WTC11 (cell line): Measurements from ENCODE around the gene PGA5. TPM values are rescaled to one million over a fixed set of nuclear protein-coding genes. Genes with fewer than 3 reads are reported as not detected.

Source experiments
- ATAC-seq: fragments of 200-7000 bp; cut with Tn5 transposase; 2 replicates; pipeline ENCODE4 v1.10.0; 2021; ENCODE audit warnings: mild to moderate bottlenecking, moderate library complexity
- CTCF ChIA-PET: fragments of 300-600 bp; sonication (Branson Sonifier 250); formaldehyde crosslinking; loops from one replicate; lab custom pipeline; 2021; ENCODE audit warnings: antibody characterized with exemption; lab: Charles Lee
- POLR2A ChIA-PET: fragments of 350-600 bp; sonication (Branson Sonifier 250); formaldehyde crosslinking; loops from one replicate; lab custom pipeline; 2021; ENCODE audit warnings: antibody characterized with exemption; lab: Charles Lee
- DNase-seq: peaks from one replicate; pipeline ENCODE4 v3.0.0; 2021; ENCODE audit warnings: low spot score
- H3K27ac Mint-ChIP-seq: 2 replicates; pipeline ENCODE4 v1.8.0; 2021; ENCODE audit warnings: mixed read lengths
- H3K27me3 Mint-ChIP-seq: 2 replicates; pipeline ENCODE4 v1.8.0; 2021; ENCODE audit warnings: low read depth, mild to moderate bottlenecking, moderate library complexity, mixed read lengths
- H3K36me3 Mint-ChIP-seq: 2 replicates; pipeline ENCODE4 v1.8.0; 2021; ENCODE audit warnings: mixed read lengths
- H3K4me1 Mint-ChIP-seq: 2 replicates; pipeline ENCODE4 v1.8.0; 2022; ENCODE audit warnings: mixed read lengths
- H3K4me3 Mint-ChIP-seq: 2 replicates; pipeline ENCODE4 v1.8.0; 2021; ENCODE audit warnings: mild to moderate bottlenecking, moderate library complexity, mixed read lengths
- H3K9me3 Mint-ChIP-seq: 2 replicates; pipeline ENCODE4 v1.8.0; 2021; ENCODE audit warnings: mixed read lengths
- ATF2 ChIP-seq: sonication (generic); formaldehyde crosslinking; IDR thresholded peaks from 2 replicates; pipeline ENCODE4 v1.8.1; 2022; ENCODE audit warnings: low read depth, missing genetic modification reagents, borderline replicate concordance
- CDX4 ChIP-seq: fragments of 250-450 bp; sonication (Bioruptor Pico); IDR thresholded peaks from 2 replicates; pipeline ENCODE4 v1.9.0; 2021; ENCODE audit warnings: moderate library complexity, mild to moderate bottlenecking, inconsistent platforms, borderline replicate concordance
- E2F5 ChIP-seq: sonication (generic); formaldehyde crosslinking; IDR thresholded peaks from 2 replicates; pipeline ENCODE4 v1.8.1; 2022; ENCODE audit warnings: mild to moderate bottlenecking, moderate library complexity, missing genetic modification reagents
- EMX1 ChIP-seq: fragments of 250-450 bp; sonication (Bioruptor Pico); IDR thresholded peaks from 2 replicates; pipeline ENCODE4 v1.8.0; 2021; ENCODE audit warnings: mild to moderate bottlenecking
- FOXJ3 ChIP-seq: sonication (generic); formaldehyde crosslinking; IDR thresholded peaks from 2 replicates; pipeline ENCODE4 v1.9.0; 2021; ENCODE audit warnings: missing genetic modification reagents, mild to moderate bottlenecking, borderline replicate concordance
- GTF2I ChIP-seq: fragments of 250-450 bp; sonication (Bioruptor Pico); conservative IDR thresholded peaks from 2 replicates; pipeline ENCODE4 v1.4.0; 2021; ENCODE audit warnings: mild to moderate bottlenecking
- MLX ChIP-seq: sonication (generic); formaldehyde crosslinking; IDR thresholded peaks from 2 replicates; pipeline ENCODE4 v1.8.1; 2023; ENCODE audit warnings: mild to moderate bottlenecking, missing genetic modification reagents, moderate library complexity
- NR3C1 ChIP-seq: sonication (generic); formaldehyde crosslinking; conservative IDR thresholded peaks from 2 replicates; pipeline ENCODE4 v1.8.1; 2023; ENCODE audit warnings: low read depth, mild to moderate bottlenecking, missing genetic modification reagents
- PRDM15 ChIP-seq: sonication (generic); formaldehyde crosslinking; IDR thresholded peaks from 2 replicates; pipeline ENCODE4 v1.8.0; 2022; ENCODE audit warnings: missing genetic modification reagents
- RORB ChIP-seq: fragments of 250-450 bp; sonication (Bioruptor Pico); IDR thresholded peaks from 2 replicates; pipeline ENCODE4 v1.9.0; 2021; ENCODE audit warnings: mild to moderate bottlenecking
- TCF7 ChIP-seq: sonication (generic); formaldehyde crosslinking; IDR thresholded peaks from 2 replicates; pipeline ENCODE4 v1.8.0; 2022; ENCODE audit warnings: mild to moderate bottlenecking, low read depth, missing genetic modification reagents, moderate library complexity
- ZNF121 ChIP-seq: sonication (generic); formaldehyde crosslinking; IDR thresholded peaks from 2 replicates; pipeline ENCODE4 v1.8.0; 2023; ENCODE audit warnings: missing genetic modification reagents
- ZNF219 ChIP-seq: sonication (generic); formaldehyde crosslinking; IDR thresholded peaks from 2 replicates; pipeline ENCODE4 v1.8.0; 2023; ENCODE audit warnings: missing genetic modification reagents, mild to moderate bottlenecking, borderline replicate concordance
- ZNF232 ChIP-seq: sonication (generic); formaldehyde crosslinking; IDR thresholded peaks from 2 replicates; pipeline ENCODE4 v1.8.0; 2022; ENCODE audit warnings: mild to moderate bottlenecking, missing genetic modification reagents
- ZNF671 ChIP-seq: fragments of 250-450 bp; sonication (Bioruptor Pico); IDR thresholded peaks from 2 replicates; pipeline ENCODE4 v1.8.0; 2021; ENCODE audit warnings: mild to moderate bottlenecking
- total RNA-seq: library from RNA; stranded (reverse); gene quantifications from 3 replicates; pipeline ENCODE4 v1.2.3, GENCODE V29; 2021
- TF ChIP-seq, protein P1 (sequence below): fragments of 250-450 bp; sonication (Bioruptor Pico); IDR thresholded peaks from 2 replicates; pipeline ENCODE4 v2.1.2; 2022; ENCODE audit warnings: mild to moderate bottlenecking, moderate library complexity

The PGA5 gene
- total RNA-seq, 1 experiment from 2014 or later: 0.35 TPM

DNA sequence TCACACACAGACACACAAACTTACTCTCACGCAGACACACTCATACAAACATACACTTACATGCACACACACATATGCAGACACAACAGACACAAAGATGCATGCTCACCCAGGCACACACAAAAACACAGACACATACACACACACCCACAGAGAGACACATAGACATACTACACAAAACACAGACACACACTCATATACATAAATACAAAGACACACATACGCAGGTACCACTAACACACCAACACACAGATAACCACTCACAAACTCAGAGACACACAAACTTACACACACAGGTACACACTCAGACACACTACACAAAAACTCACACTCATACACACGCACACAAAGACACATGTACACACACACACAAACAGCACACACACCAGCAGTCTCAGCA is 31.8 kb downstream of the PGA5 start:
- ChIA-PET CTCF (no interaction called here), POLR2A (no interaction called here)
- no peak overlapping the region for H3K27ac Mint-ChIP-seq
- DNase-seq: no peak
- H3K27me3 Mint-ChIP-seq: no peaks in the 10 kb centered on the region
- no peaks in the 10 kb centered on the region for H3K9me3 Mint-ChIP-seq
- no peak overlapping the region for H3K4me3 Mint-ChIP-seq
- no peak for TF ChIP-seq PRDM15 (CRISPR knock-in tag)
- no peak for TF ChIP-seq ATF2 (CRISPR knock-in tag)
- no peak for TF ChIP-seq RORB (CRISPR knock-in tag)
- TF ChIP-seq NR3C1 (CRISPR knock-in tag): no peak
- TF ChIP-seq MLX (CRISPR knock-in tag): no peak
- no peak for TF ChIP-seq GTF2I (CRISPR knock-in tag)
- no peak for TF ChIP-seq FOXJ3 (CRISPR knock-in tag)
- TF ChIP-seq, protein P1, sequence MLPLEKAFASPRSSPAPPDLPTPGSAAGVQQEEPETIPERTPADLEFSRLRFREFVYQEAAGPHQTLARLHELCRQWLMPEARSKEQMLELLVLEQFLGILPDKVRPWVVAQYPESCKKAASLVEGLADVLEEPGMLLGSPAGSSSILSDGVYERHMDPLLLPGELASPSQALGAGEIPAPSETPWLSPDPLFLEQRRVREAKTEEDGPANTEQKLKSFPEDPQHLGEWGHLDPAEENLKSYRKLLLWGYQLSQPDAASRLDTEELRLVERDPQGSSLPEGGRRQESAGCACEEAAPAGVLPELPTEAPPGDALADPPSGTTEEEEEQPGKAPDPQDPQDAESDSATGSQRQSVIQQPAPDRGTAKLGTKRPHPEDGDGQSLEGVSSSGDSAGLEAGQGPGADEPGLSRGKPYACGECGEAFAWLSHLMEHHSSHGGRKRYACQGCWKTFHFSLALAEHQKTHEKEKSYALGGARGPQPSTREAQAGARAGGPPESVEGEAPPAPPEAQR (CRISPR knock-in tag): no peak
- no peak for TF ChIP-seq TCF7
- TF ChIP-seq ZNF219 (CRISPR knock-in tag): no peak
- no peak for TF ChIP-seq E2F5
- TF ChIP-seq ZNF232 (CRISPR knock-in tag): no peak
- no peak for TF ChIP-seq EMX1 (CRISPR knock-in tag)
- TF ChIP-seq ZNF671 (CRISPR knock-in tag): no peak
- TF ChIP-seq ZNF121 (CRISPR knock-in tag): no peak
- no peak for TF ChIP-seq CDX4 (CRISPR knock-in tag)
- H3K4me1 Mint-ChIP-seq: 0 out of 2 replicates have a peak, but pooled peaks cover under 1% of the 10 kb centered on the region
- no peaks in the 10 kb centered on the region; the same call in 1 of the 2 replicates for H3K36me3 Mint-ChIP-seq
- ATAC-seq: no peak
